ENCODE results near the gene PDCD2. TPM values are rescaled to one million over a fixed set of nuclear protein-coding genes. Genes with fewer than 3 reads are reported as not detected.

Gene PDCD2
- total and polyA plus RNA-seq, 2 experiments from 2014 or later: 145 to 181 TPM

- no peak for TF ChIP-seq ZNF331 (CRISPR knock-in tag; IDR thresholded peaks at IDR 0.05; ENCODE audit: low read depth)
- TF ChIP-seq STAT1 (IDR thresholded peaks at IDR 0.05; ENCODE audit: unreplicated experiment): no peak
- no peak for TF ChIP-seq ETS1 (IDR thresholded peaks at IDR 0.05)
- TF ChIP-seq, protein P1, sequence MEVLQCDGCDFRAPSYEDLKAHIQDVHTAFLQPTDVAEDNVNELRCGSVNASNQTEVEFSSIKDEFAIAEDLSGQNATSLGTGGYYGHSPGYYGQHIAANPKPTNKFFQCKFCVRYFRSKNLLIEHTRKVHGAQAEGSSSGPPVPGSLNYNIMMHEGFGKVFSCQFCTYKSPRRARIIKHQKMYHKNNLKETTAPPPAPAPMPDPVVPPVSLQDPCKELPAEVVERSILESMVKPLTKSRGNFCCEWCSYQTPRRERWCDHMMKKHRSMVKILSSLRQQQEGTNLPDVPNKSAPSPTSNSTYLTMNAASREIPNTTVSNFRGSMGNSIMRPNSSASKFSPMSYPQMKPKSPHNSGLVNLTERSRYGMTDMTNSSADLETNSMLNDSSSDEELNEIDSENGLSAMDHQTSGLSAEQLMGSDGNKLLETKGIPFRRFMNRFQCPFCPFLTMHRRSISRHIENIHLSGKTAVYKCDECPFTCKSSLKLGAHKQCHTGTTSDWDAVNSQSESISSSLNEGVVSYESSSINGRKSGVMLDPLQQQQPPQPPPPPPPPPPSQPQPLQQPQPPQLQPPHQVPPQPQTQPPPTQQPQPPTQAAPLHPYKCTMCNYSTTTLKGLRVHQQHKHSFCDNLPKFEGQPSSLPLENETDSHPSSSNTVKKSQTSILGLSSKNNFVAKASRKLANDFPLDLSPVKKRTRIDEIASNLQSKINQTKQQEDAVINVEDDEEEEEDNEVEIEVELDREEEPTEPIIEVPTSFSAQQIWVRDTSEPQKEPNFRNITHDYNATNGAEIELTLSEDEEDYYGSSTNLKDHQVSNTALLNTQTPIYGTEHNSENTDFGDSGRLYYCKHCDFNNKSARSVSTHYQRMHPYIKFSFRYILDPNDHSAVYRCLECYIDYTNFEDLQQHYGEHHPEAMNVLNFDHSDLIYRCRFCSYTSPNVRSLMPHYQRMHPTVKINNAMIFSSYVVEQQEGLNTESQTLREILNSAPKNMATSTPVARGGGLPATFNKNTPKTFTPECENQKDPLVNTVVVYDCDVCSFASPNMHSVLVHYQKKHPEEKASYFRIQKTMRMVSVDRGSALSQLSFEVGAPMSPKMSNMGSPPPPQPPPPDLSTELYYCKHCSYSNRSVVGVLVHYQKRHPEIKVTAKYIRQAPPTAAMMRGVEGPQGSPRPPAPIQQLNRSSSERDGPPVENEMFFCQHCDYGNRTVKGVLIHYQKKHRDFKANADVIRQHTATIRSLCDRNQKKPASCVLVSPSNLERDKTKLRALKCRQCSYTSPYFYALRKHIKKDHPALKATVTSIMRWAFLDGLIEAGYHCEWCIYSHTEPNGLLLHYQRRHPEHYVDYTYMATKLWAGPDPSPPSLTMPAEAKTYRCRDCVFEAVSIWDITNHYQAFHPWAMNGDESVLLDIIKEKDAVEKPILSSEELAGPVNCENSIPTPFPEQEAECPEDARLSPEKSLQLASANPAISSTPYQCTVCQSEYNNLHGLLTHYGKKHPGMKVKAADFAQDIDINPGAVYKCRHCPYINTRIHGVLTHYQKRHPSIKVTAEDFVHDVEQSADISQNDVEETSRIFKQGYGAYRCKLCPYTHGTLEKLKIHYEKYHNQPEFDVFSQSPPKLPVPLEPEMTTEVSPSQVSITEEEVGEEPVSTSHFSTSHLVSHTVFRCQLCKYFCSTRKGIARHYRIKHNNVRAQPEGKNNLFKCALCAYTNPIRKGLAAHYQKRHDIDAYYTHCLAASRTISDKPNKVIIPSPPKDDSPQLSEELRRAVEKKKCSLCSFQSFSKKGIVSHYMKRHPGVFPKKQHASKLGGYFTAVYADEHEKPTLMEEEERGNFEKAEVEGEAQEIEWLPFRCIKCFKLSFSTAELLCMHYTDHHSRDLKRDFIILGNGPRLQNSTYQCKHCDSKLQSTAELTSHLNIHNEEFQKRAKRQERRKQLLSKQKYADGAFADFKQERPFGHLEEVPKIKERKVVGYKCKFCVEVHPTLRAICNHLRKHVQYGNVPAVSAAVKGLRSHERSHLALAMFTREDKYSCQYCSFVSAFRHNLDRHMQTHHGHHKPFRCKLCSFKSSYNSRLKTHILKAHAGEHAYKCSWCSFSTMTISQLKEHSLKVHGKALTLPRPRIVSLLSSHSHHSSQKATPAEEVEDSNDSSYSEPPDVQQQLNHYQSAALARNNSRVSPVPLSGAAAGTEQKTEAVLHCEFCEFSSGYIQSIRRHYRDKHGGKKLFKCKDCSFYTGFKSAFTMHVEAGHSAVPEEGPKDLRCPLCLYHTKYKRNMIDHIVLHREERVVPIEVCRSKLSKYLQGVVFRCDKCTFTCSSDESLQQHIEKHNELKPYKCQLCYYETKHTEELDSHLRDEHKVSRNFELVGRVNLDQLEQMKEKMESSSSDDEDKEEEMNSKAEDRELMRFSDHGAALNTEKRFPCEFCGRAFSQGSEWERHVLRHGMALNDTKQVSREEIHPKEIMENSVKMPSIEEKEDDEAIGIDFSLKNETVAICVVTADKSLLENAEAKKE (CRISPR knock-in tag; IDR thresholded peaks at IDR 0.05): no peak
- TF ChIP-seq, protein P2, sequence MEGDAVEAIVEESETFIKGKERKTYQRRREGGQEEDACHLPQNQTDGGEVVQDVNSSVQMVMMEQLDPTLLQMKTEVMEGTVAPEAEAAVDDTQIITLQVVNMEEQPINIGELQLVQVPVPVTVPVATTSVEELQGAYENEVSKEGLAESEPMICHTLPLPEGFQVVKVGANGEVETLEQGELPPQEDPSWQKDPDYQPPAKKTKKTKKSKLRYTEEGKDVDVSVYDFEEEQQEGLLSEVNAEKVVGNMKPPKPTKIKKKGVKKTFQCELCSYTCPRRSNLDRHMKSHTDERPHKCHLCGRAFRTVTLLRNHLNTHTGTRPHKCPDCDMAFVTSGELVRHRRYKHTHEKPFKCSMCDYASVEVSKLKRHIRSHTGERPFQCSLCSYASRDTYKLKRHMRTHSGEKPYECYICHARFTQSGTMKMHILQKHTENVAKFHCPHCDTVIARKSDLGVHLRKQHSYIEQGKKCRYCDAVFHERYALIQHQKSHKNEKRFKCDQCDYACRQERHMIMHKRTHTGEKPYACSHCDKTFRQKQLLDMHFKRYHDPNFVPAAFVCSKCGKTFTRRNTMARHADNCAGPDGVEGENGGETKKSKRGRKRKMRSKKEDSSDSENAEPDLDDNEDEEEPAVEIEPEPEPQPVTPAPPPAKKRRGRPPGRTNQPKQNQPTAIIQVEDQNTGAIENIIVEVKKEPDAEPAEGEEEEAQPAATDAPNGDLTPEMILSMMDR (conservative IDR thresholded peaks at IDR 0.05; ENCODE audit: low read depth in 2 of 2): no peak
- no peak for TF ChIP-seq NANOG (IDR thresholded peaks at IDR 0.05; ENCODE audit: borderline replicate concordance)
- TF ChIP-seq CREB1 (CRISPR knock-in tag; IDR thresholded peaks at IDR 0.05; ENCODE audit: low read depth): no peak
- TF ChIP-seq POLR2AphosphoS5 (IDR thresholded peaks at IDR 0.05; ENCODE audit: low read depth): no peak
- no peak for TF ChIP-seq REST (IDR thresholded peaks at IDR 0.05; ENCODE audit: unreplicated experiment)
- TF ChIP-seq EZH2 (IDR thresholded peaks at IDR 0.05; ENCODE audit: low read depth, unreplicated experiment): no peak
- TF ChIP-seq ZNF114 (CRISPR knock-in tag; IDR thresholded peaks at IDR 0.05): no peak
- TF ChIP-seq JUNB (IDR thresholded peaks at IDR 0.05; ENCODE audit: unreplicated experiment): no peak
- no peak for TF ChIP-seq EZH2phosphoT487 (IDR thresholded peaks at IDR 0.05; ENCODE audit: unreplicated experiment)
- peaks cover 11% of the 10 kb centered on the region for H3K36me3 ChIP-seq (ENCODE audit: insufficient read depth)
- ATAC-seq (no peak), DNase-seq (ENCODE audit: low spot score) (no peak)
- H3K4me3 Mint-ChIP-seq: no peak overlapping the region
- no peak overlapping the region for H3K27ac Mint-ChIP-seq
- H3K4me2 ChIP-seq: no peak overlapping the region
- no peak overlapping the region for H3K27ac ChIP-seq (ENCODE audit: low read depth)
- H3K79me2 ChIP-seq (replicated peaks; ENCODE audit: insufficient read depth): no peaks in the 10 kb centered on the region
- peaks cover 21% of the 10 kb centered on the region for H3K4me1 Mint-ChIP-seq
- H3K9me2 ChIP-seq (ENCODE audit: insufficient read depth): no peaks in the 10 kb centered on the region
- peaks cover 44% of the 10 kb centered on the region for H3K36me3 Mint-ChIP-seq (ENCODE audit: low read depth)
- H4K20me1 ChIP-seq (replicated peaks; ENCODE audit: insufficient read depth): no peaks in the 10 kb centered on the region
- peaks cover 5% of the 10 kb centered on the region; the same call in 1 of the 2 replicates for H3F3A ChIP-seq (replicated peaks; ENCODE audit: low read depth)
- H3K27me3 ChIP-seq (ENCODE audit: insufficient read depth): no peaks in the 10 kb centered on the region
- H2AFZ ChIP-seq: no peak overlapping the region
- H3K27me3 Mint-ChIP-seq (ENCODE audit: insufficient read depth, low read depth, poor library complexity): peaks cover 1% of the 10 kb centered on the region
- no peak overlapping the region for H3K4me3 ChIP-seq
- H3K9me3 Mint-ChIP-seq: peaks cover 63% of the 10 kb centered on the region
- peaks cover 21% of the 10 kb centered on the region for H3K4me1 ChIP-seq (ENCODE audit: insufficient read depth)
Measured at GRCh38 chr6:170590725-170591124, 6.3 kb upstream of the PDCD2 start.
